ENCODE results near the gene ANKS6.

DNA sequence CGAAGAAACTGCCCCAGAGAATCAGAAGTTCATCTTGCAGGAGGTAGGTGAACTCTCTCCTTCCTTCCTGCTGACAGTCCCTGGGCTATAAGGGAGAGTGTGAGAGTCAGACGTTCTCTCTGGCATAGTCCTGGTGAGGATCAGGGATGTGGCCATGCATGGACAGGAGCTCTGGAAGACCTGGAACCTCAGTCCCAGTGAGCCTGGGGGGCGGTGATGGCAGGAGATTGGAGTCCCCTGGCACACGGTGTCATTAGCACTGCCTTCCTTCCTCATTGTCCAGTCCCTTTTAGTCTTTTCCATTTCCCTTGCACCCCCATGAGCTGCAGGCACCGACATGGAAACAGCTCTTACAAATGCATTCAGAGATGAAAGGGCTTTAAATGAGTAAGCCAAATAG is 49.7 kb upstream of the ANKS6 start:
- TF ChIP-seq, protein P1, sequence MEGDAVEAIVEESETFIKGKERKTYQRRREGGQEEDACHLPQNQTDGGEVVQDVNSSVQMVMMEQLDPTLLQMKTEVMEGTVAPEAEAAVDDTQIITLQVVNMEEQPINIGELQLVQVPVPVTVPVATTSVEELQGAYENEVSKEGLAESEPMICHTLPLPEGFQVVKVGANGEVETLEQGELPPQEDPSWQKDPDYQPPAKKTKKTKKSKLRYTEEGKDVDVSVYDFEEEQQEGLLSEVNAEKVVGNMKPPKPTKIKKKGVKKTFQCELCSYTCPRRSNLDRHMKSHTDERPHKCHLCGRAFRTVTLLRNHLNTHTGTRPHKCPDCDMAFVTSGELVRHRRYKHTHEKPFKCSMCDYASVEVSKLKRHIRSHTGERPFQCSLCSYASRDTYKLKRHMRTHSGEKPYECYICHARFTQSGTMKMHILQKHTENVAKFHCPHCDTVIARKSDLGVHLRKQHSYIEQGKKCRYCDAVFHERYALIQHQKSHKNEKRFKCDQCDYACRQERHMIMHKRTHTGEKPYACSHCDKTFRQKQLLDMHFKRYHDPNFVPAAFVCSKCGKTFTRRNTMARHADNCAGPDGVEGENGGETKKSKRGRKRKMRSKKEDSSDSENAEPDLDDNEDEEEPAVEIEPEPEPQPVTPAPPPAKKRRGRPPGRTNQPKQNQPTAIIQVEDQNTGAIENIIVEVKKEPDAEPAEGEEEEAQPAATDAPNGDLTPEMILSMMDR (IDR thresholded peaks at IDR 0.05; ENCODE audit: control extremely low read depth in 1 of 3, insufficient read depth in 1 of 3, low read depth in 1 of 3, low read length in 3 of 3), result no peak
- TF ChIP-seq POLR2A (IDR thresholded peaks at IDR 0.05; ENCODE audit: control extremely low read depth in 1 of 2, low read depth in 2 of 2, low read length in 2 of 2) (no peak), CHD1 (IDR thresholded peaks at IDR 0.05; ENCODE audit: low read depth, low read length) (no peak)

Data from H1 (cell line).